BJ (cell line): ENCODE results near the gene OIT3. TPM values are rescaled to one million over a fixed set of nuclear protein-coding genes. Genes with fewer than 3 reads are reported as not detected.

Source experiments
- CTCF ChIA-PET: fragments of 350-600 bp; formaldehyde crosslinking; extraction: SDS; loops from one replicate; lab custom pipeline; 2021; ENCODE audit warnings: antibody characterized with exemption, inconsistent platforms; lab: Yijun Ruan, JAX
- POLR2A ChIA-PET: fragments of 300-600 bp; sonication (Branson Sonifier 250); formaldehyde crosslinking; extraction: SDS; loops from one replicate; lab custom pipeline; 2021; ENCODE audit warnings: antibody characterized with exemption; lab: Charles Lee
- DNase-seq: peaks from one replicate; pipeline ENCODE4 v3.0.0-alpha.2; 2011; ENCODE audit warnings: low read depth
- H3K27me3 ChIP-seq: 2 replicates; pipeline ENCODE4 v1.6.0; 2011; ENCODE audit warnings: low read length; ENCODE audit not compliant: control insufficient read depth, insufficient read depth
- H3K36me3 ChIP-seq: 2 replicates; pipeline ENCODE4 v1.5.1; 2011; ENCODE audit warnings: low read length; ENCODE audit not compliant: control insufficient read depth, insufficient read depth
- H3K4me3 ChIP-seq: 2 replicates; pipeline ENCODE4 v1.5.1; 2011; ENCODE audit warnings: low read depth, mild to moderate bottlenecking, control low read depth, low read length
- CTCF ChIP-seq: IDR thresholded peaks from 2 replicates; pipeline ENCODE4 v1.5.1; 2011; ENCODE audit warnings: low read depth, mild to moderate bottlenecking, control low read depth, inconsistent platforms, low read length, moderate library complexity; ENCODE audit not compliant: insufficient read depth
- polyA plus RNA-seq: library from polyadenylated mRNA; depleted of rRNA; stranded (reverse); fragments of >200 nt; gene quantifications from 2 replicates; pipeline ENCODE4 v1.2.3, GENCODE V29; 2011

Gene OIT3
- polyA plus RNA-seq, 1 experiment = not detected

- ChIA-PET POLR2A (no interaction called here), CTCF (interaction anchor here (1.1 to 1.5 kb wide), 2 partner anchors 186 to 510 kb away, joined by 3 to 10 read pairs; no protein-coding TSS in a partner anchor)
- TF ChIP-seq CTCF = peak; percentile 54
- no peak for DNase-seq
- Histone ChIP-seq H3K4me3 (no peak overlapping the region), H3K27me3 (no peaks in the 10 kb centered on the region), H3K36me3 (peaks cover 1% of the 10 kb centered on the region; the same call in 1 of the 2 replicates)
These were observed 18.1 kb upstream of the OIT3 start for GRCh38 chr10:72875250-72876055.

DNA sequence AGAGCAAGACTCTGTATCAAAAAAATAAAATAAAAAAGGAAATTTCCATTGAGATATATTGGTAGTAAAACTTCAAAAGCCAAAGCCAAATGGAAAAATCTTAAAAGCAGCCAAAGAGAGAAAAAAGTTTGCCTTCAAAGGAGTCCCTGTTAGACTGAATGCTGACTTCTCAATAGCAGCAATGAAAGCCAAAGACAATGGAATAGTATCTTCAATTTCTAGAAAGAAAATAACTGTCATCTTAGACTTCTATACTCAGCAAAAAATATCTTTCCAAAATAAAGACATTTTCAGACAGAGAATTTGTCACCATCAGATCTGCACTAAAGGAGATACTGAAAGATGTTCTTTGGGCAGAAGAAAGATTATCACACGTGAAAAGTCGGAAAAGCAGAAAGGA is 14.3 kb upstream of the OIT3 start:
- ChIA-PET POLR2A (no interaction called here), CTCF (no interaction called here)
- H3K36me3 ChIP-seq = 0 out of 2 replicates have a peak, but pooled peaks cover 1% of the 10 kb centered on the region
- H3K27me3 ChIP-seq = no peaks in the 10 kb centered on the region
- TF ChIP-seq CTCF = no peak
- DNase-seq = no peak
- H3K4me3 ChIP-seq = no peak overlapping the region

DNA sequence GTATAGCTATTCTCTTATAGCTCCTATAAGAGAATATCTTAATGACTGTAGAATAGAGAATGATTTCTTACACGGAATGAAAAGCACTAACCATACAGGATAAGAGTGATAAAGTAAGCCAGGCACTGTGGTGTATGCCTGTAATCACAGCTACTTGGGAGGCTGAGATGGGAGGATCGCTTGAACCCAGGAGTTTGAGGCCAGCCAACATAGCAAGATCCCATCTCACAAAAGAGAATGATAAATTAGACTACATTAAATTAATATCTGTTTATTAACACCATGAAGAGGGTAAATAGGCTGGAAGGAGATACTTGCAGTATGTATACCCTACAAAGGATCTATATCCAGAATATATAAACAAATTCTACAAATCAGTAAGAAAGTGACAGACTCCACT is 12.2 kb upstream of the OIT3 start:
- POLR2A ChIA-PET = no interaction called here
- Histone ChIP-seq H3K4me3 (no peak overlapping the region), H3K27me3 (no peaks in the 10 kb centered on the region), H3K36me3 (0 out of 2 replicates have a peak, but pooled peaks cover 1% of the 10 kb centered on the region)
- no peak for DNase-seq
- TF ChIP-seq CTCF = no peak
- CTCF ChIA-PET = no interaction called here

GRCh38 chr10:72883861-72884260 is 9.7 kb upstream of the OIT3 start:
- Histone ChIP-seq H3K27me3 (no peaks in the 10 kb centered on the region), H3K4me3 (no peak overlapping the region), H3K36me3 (no peaks in the 10 kb centered on the region)
- no peak for TF ChIP-seq CTCF
- POLR2A ChIA-PET = no interaction called here
- CTCF ChIA-PET = no interaction called here
- DNase-seq = no peak

DNA sequence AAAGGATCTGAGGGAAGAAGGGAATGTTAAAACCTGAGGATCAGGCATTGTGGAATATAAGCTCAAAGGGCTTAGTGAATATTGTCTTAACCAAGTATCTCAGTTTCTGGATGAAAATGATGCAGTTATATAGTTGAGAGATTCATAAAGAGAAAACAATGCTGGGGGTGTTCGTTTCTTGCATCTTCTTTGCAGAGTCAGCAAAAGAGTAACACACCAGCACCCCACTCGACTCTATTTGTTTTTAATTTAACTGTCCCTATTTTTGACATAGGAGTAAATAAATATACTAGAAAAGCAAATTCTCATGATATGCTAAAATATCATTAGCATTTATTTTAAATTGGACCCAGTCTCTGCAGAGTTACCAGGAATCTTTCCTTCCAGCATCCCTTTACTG is 7.6 kb upstream of the OIT3 start:
- H3K4me3 ChIP-seq = no peak overlapping the region
- DNase-seq = no peak
- CTCF ChIA-PET = no interaction called here
- no peaks in the 10 kb centered on the region for H3K27me3 ChIP-seq
- no peaks in the 10 kb centered on the region for H3K36me3 ChIP-seq
- no peak for TF ChIP-seq CTCF
- POLR2A ChIA-PET = no interaction called here
